AG09319 (cell line): Measurements from ENCODE around the gene ZDHHC3.

Experiments used
- DNase-seq: peaks from one replicate; pipeline ENCODE4 v3.0.0-alpha.2; 2010; ENCODE audit warnings: low read depth; ENCODE audit errors: extremely low read depth
- TF ChIP-seq, protein P1 (sequence below): IDR thresholded peaks from 2 replicates; pipeline ENCODE4 v1.5.1; 2011; ENCODE audit warnings: low read depth, mild to moderate bottlenecking, inconsistent platforms, low read length, moderate library complexity

The ZDHHC3 gene, protein sequence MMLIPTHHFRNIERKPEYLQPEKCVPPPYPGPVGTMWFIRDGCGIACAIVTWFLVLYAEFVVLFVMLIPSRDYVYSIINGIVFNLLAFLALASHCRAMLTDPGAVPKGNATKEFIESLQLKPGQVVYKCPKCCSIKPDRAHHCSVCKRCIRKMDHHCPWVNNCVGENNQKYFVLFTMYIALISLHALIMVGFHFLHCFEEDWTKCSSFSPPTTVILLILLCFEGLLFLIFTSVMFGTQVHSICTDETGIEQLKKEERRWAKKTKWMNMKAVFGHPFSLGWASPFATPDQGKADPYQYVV

DNA sequence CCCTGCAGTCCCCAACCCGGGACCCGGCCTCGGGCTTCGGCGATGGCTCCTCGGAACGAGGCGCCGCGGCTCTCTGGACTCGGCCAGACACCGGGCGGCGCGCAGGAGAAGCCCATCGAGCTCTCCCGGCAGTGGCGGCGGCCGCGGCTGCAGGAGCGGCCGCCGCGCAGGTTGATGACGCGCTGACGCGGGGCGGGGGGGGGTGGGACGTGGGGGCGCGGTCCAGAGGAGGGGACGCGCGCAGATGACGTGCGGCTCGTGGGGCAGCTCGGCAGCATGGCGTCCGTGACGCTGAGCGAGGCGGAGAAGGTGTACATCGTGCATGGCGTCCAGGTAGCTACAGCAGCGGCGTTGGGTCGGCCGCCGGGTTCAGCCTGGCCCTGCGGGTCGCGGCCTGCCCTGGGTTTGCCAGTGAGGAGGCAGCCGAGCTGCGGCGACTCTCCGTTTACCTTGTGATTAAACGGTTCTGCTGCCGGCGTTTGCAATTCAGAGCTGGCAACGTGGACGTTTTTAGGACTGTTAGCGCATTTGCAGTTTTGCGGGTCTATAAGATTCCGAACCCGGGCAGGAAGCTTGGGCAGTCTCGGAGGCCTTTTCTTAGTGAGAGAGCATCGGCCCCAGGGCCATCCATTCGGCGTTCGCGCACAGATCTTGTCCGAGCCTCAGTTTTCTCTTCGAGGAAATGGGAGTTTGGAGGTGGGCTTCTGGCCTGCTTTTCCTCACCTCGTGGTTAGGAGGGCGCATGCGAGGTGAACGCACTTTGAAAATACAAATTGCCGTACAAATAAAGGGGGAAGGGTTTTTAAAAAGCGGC lies at the start of gene ZDHHC3, which contains the start of gene EXOSC7:
Gene ZDHHC3 (minus strand): TSS at position 173 of the 814 bp plus-strand sequence. CDS start 16,738 bp downstream, outside the sequence.
Gene EXOSC7 (plus strand): TSS at position 243 of the 814 bp plus-strand sequence. CDS start 34 bp downstream, at position 277.
- DNase-seq = peak; percentile 48
- TF ChIP-seq, protein P1, sequence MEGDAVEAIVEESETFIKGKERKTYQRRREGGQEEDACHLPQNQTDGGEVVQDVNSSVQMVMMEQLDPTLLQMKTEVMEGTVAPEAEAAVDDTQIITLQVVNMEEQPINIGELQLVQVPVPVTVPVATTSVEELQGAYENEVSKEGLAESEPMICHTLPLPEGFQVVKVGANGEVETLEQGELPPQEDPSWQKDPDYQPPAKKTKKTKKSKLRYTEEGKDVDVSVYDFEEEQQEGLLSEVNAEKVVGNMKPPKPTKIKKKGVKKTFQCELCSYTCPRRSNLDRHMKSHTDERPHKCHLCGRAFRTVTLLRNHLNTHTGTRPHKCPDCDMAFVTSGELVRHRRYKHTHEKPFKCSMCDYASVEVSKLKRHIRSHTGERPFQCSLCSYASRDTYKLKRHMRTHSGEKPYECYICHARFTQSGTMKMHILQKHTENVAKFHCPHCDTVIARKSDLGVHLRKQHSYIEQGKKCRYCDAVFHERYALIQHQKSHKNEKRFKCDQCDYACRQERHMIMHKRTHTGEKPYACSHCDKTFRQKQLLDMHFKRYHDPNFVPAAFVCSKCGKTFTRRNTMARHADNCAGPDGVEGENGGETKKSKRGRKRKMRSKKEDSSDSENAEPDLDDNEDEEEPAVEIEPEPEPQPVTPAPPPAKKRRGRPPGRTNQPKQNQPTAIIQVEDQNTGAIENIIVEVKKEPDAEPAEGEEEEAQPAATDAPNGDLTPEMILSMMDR = no peak

DNA sequence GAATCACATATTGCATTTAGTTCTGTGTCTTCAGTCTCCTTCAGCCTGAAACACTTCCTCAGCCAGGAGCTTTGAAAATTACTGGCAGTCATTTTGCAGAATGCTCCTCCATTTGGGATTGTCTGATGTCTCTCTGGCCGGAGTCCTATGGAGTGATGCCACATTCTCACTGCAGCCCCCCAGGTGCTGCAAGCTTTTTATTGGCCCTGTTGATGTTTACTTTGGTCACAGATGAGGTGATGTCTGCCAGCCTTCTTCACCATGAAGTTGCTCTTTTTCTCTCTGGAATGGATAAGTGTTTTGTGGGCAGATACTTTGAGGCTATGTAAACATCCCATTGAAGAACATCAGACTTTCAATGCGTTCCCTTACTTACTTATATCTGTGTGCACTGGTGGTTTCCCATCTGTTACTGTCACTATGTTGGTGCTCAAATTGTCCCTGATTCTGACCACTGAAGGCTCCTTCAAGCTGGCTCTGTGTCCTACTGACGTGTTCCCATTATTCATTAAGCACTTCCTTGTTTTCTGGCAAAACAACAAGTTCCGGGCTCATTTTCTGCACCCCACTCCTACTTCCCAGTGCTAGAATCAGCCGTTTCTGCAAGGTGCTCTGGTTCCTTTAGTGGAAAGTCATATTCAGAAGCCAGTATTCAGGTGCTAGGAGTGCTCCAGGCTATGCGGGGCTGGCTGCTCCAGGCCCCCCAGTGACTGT lies 48.7 kb upstream of the ZDHHC3 start:
- TF ChIP-seq, protein P1 = no peak
- DNase-seq = no peak

DNA sequence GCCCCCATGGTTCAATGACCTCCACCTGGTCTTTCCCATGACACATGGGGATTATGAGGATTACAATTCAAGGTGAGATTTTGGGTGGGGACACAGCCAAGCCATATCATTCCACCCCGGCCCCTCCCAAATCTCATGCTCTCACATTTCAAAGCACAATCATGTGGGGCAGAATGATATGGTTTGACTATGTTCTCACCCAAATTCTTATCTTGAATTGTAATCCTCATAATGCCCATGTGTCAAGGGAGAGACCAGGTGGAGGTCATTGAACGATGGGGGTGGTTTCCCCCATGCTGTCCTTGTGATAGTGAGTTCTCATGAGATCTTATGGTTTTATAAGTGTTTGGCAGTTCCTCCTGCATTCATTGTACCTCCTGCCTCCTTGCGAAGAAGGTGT lies 47.7 kb upstream of the ZDHHC3 start:
- no peak for DNase-seq

DNA sequence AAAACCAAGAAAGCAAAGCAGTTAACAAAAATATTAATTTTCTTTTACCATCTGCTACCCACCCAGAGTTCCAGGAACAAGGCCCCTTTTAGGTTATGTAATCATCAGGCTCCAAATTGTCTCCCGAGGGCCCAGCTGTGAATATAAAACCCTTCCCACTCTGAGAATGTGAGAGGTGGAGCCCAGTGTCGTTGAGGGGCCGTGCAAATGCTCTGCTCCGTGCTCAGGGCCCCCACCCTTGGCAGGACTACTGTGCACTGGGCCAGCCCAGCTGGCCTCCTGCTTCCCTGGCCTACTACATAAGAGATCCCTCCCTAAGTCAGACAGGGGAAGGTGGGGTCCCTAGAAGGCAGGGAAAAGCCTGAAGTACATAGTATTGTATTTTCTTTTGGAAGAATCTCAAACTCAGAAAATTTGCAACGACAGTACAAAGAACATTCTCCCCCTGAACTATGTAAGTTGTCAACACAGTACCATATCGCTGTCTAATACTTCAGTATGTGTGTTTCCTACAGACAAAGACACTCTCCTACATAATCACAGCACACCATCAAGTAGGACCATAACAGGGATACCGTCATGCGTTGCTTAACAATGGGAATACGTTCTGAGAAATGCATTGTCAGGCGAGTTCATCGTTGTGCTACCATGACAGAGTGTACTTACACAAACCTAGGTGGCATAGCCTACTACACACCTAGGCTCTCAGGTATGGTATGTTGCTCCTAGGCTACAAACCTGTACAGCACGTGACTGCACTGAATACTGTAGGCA lies 45.7 kb upstream of the ZDHHC3 start:
- no peak for DNase-seq
- TF ChIP-seq, protein P1 = no peak

More for the DNA sequence above, 47.7 kb upstream of the ZDHHC3 start:
- TF ChIP-seq, protein P1 = no peak

DNA sequence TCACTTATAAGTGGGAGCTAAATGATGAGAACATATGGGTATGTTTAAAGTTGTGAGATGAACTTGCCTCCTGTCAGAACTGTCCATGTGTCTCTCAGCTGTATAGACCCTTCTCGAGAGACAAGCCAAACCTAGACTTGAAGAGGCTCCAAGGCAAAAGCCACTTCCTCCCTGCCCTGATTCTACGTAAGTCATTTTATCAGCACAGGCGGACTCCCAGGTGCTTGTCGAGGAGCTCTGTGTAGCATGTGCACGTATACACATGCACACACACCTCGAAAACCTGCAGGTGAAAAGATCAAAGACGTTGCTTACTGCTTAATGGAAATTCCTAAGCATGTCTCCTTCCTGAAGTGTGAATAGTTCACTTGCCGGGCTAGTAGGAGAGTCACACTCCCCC lies 44.6 kb upstream of the ZDHHC3 start:
- TF ChIP-seq, protein P1 = no peak
- no peak for DNase-seq

DNA sequence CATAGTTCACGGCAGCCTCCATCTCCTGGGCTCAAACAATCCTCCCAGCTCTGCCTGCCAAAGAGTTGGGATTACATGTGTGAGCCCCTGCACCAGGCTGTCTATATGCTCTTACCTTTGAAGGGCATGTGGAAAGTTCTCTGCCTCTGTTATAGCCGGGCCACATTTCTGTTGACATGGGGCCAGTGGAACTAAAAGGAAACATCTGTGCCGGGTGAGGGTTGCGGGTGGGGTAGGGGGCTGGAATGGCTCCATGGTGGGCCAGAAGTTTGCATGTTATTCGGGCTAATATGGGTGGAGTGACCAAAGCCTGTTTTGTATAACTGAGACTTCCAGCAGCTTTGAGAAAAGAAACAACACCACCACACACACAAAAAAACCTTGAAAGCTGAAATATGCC lies 41.8 kb upstream of the ZDHHC3 start:
- TF ChIP-seq, protein P1 = no peak
- DNase-seq = no peak
